Fibroblast of skin of scalp (primary cell): ENCODE results near the gene LSM5.
A peak's percentile ranks its signal among the peaks of the same experiment; 100 is the strongest.
"Not testable (repeated sequence)": the region's sequence is repeated elsewhere in the genome, so short reads cannot be mapped to it uniquely, and the experiment has no call there.

ENCODE experiments used
- DNase-seq: peaks from one replicate; pipeline ENCODE4 v3.0.0-alpha.2; 2013

LSM5 gene

GRCh38 chr7:32502728-32503127 is 12.5 kb upstream of the LSM5 start:
- no peak for DNase-seq

- peak; percentile 79 for DNase-seq
Observed at GRCh38 chr7:32501522-32501921, 11.3 kb upstream of the LSM5 start.

- peak; percentile 86 for DNase-seq
Observed at GRCh38 chr7:32500922-32501341, 10.8 kb upstream of the LSM5 start.

- DNase-seq, result not testable (repeated sequence)
Observed at GRCh38 chr7:32500216-32500615, 10.0 kb upstream of the LSM5 start.

- DNase-seq, result not testable (repeated sequence)
Observed at GRCh38 chr7:32499755-32500154, 9.6 kb upstream of the LSM5 start.

GRCh38 chr7:32496052-32496813 is 6.1 kb upstream of the LSM5 start:
- DNase-seq, result no peak

- peak; percentile 97 for DNase-seq
Observed at GRCh38 chr7:32495298-32496051, 5.3 kb upstream of the LSM5 start, which contains the start of gene AVL9. Gene AVL9, plus strand, starts transcription at chr7:32495489. Its CDS starts 221 bp downstream, at chr7:32495710.

- no peak for DNase-seq
Observed at GRCh38 chr7:32494946-32495297, 4.7 kb upstream of the LSM5 start.

GRCh38 chr7:32489788-32490126 is 423 bp downstream of the LSM5 start:
- DNase-seq, result no peak

- no peak for DNase-seq
Observed at GRCh38 chr7:32481921-32482320, 8.3 kb downstream of the LSM5 start.

GRCh38 chr7:32481176-32481575 is 9.0 kb downstream of the LSM5 start:
- DNase-seq, result no peak

- peak; percentile 60 for DNase-seq
Observed at GRCh38 chr7:32479574-32480200, 10.5 kb downstream of the LSM5 start.

GRCh38 chr7:32477649-32477980 is 12.6 kb downstream of the LSM5 start:
- peak; percentile 10 for DNase-seq

- DNase-seq, result no peak
Observed at GRCh38 chr7:32476816-32477648, 13.1 kb downstream of the LSM5 start.

- DNase-seq, result no peak
Observed at GRCh38 chr7:32474008-32474407, 16.2 kb downstream of the LSM5 start.

- no peak for DNase-seq
Observed at GRCh38 chr7:32472015-32472414, 18.2 kb downstream of the LSM5 start.

GRCh38 chr7:32470871-32471270 is 19.3 kb downstream of the LSM5 start:
- DNase-seq, result no peak

GRCh38 chr7:32470004-32470403 is 20.2 kb downstream of the LSM5 start:
- not testable (repeated sequence) for DNase-seq

- not testable (repeated sequence) for DNase-seq
Observed at GRCh38 chr7:32464641-32465416, 25.4 kb downstream of the LSM5 start.

- DNase-seq, result no peak
Observed at GRCh38 chr7:32462977-32463376, 27.2 kb downstream of the LSM5 start.

GRCh38 chr7:32462451-32462850 is 27.7 kb downstream of the LSM5 start:
- DNase-seq, result no peak

- no peak for DNase-seq
Observed at GRCh38 chr7:32461484-32461883, 28.7 kb downstream of the LSM5 start.
